ENCODE results near the gene UBE2U. TPM values are rescaled to one million over a fixed set of nuclear protein-coding genes. Genes with fewer than 3 reads are reported as not detected.

The UBE2U gene
- polyA plus RNA-seq, 1 donor from 2014 or later, result not detected

- no peak for TF ChIP-seq EZH2 (IDR thresholded peaks at IDR 0.05; ENCODE audit: borderline replicate concordance, insufficient read depth, low read length, poor library complexity, severe bottlenecking)
- TF ChIP-seq SMC3 (conservative IDR thresholded peaks at IDR 0.05; ENCODE audit: poor library complexity), result no peak
- TF ChIP-seq REST (IDR thresholded peaks at IDR 0.05; ENCODE audit: borderline replicate concordance), result no peak
- TF ChIP-seq TAF1 (IDR thresholded peaks at IDR 0.05; ENCODE audit: low read depth), result no peak
- TF ChIP-seq RAD21 (conservative IDR thresholded peaks at IDR 0.05), result no peak
- no peak for TF ChIP-seq EP300 (conservative IDR thresholded peaks at IDR 0.05; ENCODE audit: poor library complexity, severe bottlenecking)
- no peak for TF ChIP-seq CTCF (IDR thresholded peaks at IDR 0.05; ENCODE audit: poor library complexity, severe bottlenecking)
- TF ChIP-seq POLR2AphosphoS5 (IDR thresholded peaks at IDR 0.05), result no peak
- no peak for TF ChIP-seq MXI1 (conservative IDR thresholded peaks at IDR 0.05; ENCODE audit: poor library complexity, severe bottlenecking)
- Histone ChIP-seq H3K9me3 (ENCODE audit: low read length) (no peaks in the 10 kb centered on the region), H2AFZ (ENCODE audit: low read depth, low read length) (no peak overlapping the region), H3K9me2 (ENCODE audit: insufficient read depth, low read length) (no peaks in the 10 kb centered on the region), H3K79me2 (replicated peaks; ENCODE audit: insufficient read depth, low read length) (no peaks in the 10 kb centered on the region), H3K9ac (ENCODE audit: low read length) (no peak overlapping the region), H3K27ac (ENCODE audit: low read length) (no peak overlapping the region), H4K20me1 (ENCODE audit: insufficient read depth) (no peaks in the 10 kb centered on the region), H3K36me3 (ENCODE audit: insufficient read depth, low read length) (no peaks in the 10 kb centered on the region), H3F3A (ENCODE audit: insufficient read depth, low read length, poor library complexity, severe bottlenecking) (no peaks in the 10 kb centered on the region), H3K27me3 (ENCODE audit: insufficient read depth, low read depth, low read length) (no peaks in the 10 kb centered on the region), H3K4me3 (ENCODE audit: low read length) (no peak overlapping the region), H3K4me2 (ENCODE audit: low read length) (no peak overlapping the region)
These were observed 59.9 kb downstream of the UBE2U start for GRCh38 chr1:64263335-64263734.

- Histone ChIP-seq H3K4me2 (ENCODE audit: low read length) (no peak overlapping the region), H2AFZ (ENCODE audit: low read depth, low read length) (no peak overlapping the region), H3K9ac (ENCODE audit: low read length) (no peak overlapping the region), H3K36me3 (ENCODE audit: insufficient read depth, low read length) (no peaks in the 10 kb centered on the region), H3K9me3 (ENCODE audit: low read length) (no peaks in the 10 kb centered on the region), H3K9me2 (ENCODE audit: insufficient read depth, low read length) (no peaks in the 10 kb centered on the region), H3K27ac (ENCODE audit: low read length) (no peak overlapping the region), H3K79me2 (replicated peaks; ENCODE audit: insufficient read depth, low read length) (no peaks in the 10 kb centered on the region), H3K27me3 (ENCODE audit: insufficient read depth, low read depth, low read length) (no peaks in the 10 kb centered on the region), H3K4me3 (ENCODE audit: low read length) (no peak overlapping the region), H4K20me1 (ENCODE audit: insufficient read depth) (no peaks in the 10 kb centered on the region), H3F3A (ENCODE audit: insufficient read depth, low read length, poor library complexity, severe bottlenecking) (no peaks in the 10 kb centered on the region)
- no peak for TF ChIP-seq EZH2 (IDR thresholded peaks at IDR 0.05; ENCODE audit: borderline replicate concordance, insufficient read depth, low read length, poor library complexity, severe bottlenecking)
- no peak for TF ChIP-seq RAD21 (conservative IDR thresholded peaks at IDR 0.05)
- no peak for TF ChIP-seq SMC3 (conservative IDR thresholded peaks at IDR 0.05; ENCODE audit: poor library complexity)
- TF ChIP-seq TAF1 (IDR thresholded peaks at IDR 0.05; ENCODE audit: low read depth), result no peak
- TF ChIP-seq EP300 (conservative IDR thresholded peaks at IDR 0.05; ENCODE audit: poor library complexity, severe bottlenecking), result no peak
- TF ChIP-seq MXI1 (conservative IDR thresholded peaks at IDR 0.05; ENCODE audit: poor library complexity, severe bottlenecking), result no peak
- no peak for TF ChIP-seq REST (IDR thresholded peaks at IDR 0.05; ENCODE audit: borderline replicate concordance)
- no peak for TF ChIP-seq POLR2AphosphoS5 (IDR thresholded peaks at IDR 0.05)
- TF ChIP-seq CTCF (IDR thresholded peaks at IDR 0.05; ENCODE audit: poor library complexity, severe bottlenecking), result no peak
These were observed 60.4 kb downstream of the UBE2U start for GRCh38 chr1:64263856-64264255.
